HG02885 (cell line): ENCODE results near the gene TFAP2C.

Experiments
- ATAC-seq: cut with Tn5 transposase; IDR thresholded peaks from one replicate; pipeline ENCODE4 v1.9.1; 2021; ENCODE audit warnings: mild to moderate bottlenecking; ENCODE audit not compliant: unreplicated experiment, poor library complexity

The TFAP2C gene

DNA sequence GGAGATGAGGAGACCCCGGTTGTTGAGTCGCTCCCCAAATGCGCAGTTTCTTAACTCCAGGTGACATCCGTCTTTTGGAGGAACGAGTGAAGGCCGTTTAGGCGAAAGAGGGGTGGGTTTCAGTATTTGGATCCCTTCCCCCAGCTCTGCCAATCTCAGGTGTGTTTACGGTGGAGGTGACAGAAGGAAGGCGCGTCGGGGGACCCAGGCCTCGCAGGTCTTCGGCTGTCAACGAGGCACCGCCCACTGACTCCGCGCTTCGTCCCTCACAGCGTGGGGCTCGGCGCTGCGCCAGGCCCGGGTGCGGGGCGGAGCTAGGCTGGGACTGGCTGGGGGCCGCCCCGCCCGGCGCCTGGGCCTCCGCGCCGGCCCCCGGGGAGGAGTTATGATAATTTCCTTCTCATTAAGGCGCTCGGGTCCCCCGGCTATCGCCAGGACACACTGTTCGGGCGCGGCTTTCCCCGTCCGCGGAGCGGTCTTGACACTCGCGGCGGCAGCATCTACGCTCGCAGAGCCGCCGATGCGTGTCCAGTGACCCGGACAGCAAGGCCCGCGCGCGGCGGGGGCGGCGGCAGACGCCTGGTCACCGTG lies at the start of gene TFAP2C:
TSS of gene TFAP2C (plus strand) at position 434 of the 591 bp plus-strand sequence. CDS start 239 bp downstream, outside the sequence.
- no peak for ATAC-seq

DNA sequence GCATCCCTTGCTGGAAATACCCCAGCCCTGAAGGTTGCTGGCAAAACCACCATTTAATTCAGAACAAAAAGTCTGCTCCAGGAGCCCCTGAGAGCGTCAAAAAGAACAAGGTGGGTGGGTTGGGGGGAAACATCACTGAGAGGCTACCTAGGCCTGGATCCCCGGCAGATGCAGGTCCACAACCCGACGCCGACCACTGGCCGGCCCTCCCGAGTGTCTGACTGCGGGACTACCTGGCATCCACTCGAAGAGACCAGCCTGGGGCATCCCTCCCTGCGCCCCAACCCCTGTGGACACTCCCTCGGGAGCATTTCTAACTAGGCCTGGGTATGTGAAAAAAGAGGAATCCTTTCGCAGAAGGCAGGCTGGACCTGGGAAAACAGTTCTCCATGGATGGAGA lies 48.9 kb upstream of the TFAP2C start:
- no peak for ATAC-seq

DNA sequence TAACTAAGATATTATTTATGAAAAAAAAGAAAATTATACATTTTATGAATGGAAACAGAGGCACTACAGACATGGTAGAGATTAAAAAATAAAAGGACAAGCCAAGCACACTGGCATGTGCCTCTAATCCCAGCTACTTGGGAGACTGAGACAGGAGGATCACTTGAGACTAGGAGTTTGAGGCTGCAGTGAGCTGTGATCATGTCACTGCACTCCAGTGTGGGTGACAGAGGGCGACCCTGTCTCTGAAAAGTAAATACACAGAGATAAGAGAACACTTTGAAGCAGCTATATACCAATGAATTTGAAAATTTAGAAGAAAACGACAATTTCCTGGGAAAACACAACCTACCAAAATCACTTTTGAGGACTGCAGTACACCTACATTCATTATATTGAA lies 47.4 kb upstream of the TFAP2C start:
- ATAC-seq = no peak

DNA sequence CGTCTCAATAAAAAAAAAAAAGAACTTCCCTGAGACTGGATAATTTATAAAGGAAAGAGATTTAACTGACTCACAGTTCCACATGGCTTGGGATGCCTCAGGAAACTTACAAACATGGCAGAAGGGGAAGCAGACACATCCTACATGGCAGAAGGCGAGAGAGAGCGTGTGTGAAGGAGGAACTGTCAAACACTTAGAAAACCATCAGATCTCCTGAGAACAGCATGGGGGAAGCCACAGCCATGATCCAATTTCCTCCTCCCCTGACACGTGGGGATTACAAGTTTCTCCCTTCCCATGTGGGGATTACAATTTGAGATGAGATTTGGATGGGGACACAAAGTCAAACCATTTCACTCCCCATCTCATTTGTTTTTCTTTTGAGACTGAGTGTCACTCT lies 46.6 kb upstream of the TFAP2C start:
- ATAC-seq = no peak

DNA sequence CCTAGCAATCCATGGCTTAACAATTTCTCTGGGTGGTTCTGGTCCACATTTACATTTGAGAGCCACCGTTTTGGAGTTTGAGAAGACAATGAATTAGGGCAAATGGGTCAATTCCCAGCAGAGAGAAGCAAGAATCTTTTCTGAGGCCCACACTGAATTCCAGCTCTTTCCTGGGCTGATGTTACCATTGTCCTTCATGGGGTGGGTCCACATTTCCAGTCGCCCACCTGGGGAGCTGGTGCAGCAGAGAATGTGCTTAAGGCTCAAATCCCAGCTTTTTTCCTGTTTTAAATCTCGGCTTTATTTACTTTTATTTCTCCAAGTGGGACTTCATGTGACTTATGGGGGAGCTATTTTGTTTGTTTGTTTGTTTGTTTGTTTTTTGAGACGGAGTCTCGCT lies 44.2 kb upstream of the TFAP2C start:
- ATAC-seq = no peak

DNA sequence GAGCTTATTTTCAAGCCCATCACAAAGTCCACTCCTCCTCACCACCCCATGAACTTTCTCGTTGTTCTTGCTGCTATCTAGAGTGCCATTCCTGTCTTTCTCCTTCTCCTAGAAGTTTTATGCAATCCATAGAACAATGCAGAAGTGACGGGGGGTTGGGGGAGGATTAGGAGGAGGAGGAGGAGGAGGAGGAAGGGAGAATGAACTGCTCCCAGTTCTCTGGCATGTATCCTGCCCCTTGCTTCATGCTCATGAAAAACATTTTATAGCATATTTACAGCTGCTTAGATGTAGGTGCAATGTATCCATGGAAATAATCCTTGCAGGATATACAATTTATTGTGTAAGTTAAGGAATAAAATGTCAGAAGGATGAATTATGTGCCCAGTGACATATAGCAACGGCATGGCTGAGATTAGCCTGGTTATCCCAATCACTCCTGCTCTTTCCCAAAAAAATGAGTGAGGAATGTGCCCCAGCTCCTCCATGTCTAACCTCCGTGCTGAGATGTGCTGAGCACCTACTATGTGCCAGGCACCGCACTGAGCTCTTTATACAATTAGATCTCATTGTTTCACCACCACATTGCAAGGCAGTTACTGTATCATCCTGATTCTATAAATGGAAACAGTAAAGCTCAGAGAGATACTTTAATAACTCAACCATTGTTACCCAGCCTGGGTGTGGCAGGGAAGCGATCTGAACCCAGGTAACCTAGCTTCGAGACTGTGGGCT lies 41.6 kb upstream of the TFAP2C start:
- ATAC-seq = no peak

DNA sequence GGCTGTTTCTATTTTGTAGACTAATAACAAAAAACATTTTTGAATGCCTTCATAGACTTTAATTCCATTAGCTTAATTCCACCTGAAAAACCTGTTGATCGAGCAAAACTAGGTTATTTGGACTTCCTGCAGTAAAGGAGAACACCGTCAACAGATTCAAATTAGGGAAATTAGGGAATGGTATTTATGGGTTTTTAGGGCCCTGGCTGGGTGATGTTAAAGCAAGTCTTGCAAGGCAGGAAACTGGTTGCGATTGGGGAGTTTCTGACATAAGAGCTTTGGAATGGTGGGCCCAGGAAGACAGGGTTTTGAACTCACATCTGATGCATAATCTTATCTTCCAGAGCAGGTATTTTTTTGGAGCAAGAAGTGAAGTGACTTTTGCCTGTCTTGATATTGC lies 40.1 kb upstream of the TFAP2C start:
- no peak for ATAC-seq

DNA sequence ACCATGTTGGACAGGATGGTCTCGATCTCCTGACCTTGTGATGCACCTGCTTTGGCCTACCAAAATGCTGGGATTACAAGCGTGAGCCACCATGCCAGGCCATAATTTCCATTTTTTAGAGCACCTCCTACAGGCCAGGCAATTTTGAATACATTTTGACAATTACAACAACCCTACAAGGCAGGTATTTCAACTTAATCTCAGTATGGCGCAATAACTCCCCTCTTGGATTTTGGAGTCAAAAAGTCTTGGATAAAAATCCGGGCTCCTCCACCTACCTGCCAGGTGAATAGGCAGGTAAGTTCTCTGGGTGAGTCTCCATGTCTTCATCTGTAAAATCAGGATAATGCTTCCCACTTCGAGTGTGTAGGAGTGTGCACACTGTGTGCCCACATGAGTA lies 39.5 kb upstream of the TFAP2C start:
- ATAC-seq = no peak

DNA sequence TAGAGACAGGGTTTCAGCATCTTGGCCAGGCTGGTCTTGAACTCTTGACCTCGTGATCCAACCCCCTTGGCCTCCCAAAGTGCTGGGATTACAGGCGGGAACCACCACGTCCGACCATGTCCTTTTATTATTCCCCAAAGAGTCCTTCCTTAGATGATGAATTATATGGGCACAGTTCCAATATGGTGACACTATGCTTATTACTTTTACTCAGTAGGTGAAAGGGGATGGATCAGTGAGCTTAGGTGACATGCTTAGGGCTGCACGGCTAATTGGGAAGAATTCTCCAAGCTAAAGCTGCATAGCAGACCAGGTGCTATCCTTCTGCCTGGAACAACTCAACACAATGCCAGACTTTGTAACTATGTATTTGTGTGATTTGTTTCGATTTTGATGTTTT lies 38.2 kb upstream of the TFAP2C start:
- no peak for ATAC-seq

DNA sequence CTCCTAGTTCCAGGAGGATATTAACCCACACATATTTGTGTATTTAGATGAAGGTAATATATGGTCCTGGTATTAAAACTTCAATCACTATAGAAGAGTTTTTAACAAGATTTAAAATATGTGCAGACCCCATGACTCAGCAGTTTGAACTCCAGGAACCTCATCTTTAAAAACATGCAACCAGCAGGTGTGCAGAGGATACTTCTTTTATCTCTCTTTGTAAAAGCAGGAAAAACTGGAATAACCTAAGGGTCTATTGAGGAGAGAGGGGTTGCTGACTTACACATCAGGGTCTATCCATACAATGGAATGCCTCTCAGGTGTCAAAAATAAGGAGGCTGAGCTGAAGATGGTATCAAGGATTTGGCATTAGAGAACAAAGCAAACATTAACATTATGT lies 36.9 kb upstream of the TFAP2C start:
- no peak for ATAC-seq

DNA sequence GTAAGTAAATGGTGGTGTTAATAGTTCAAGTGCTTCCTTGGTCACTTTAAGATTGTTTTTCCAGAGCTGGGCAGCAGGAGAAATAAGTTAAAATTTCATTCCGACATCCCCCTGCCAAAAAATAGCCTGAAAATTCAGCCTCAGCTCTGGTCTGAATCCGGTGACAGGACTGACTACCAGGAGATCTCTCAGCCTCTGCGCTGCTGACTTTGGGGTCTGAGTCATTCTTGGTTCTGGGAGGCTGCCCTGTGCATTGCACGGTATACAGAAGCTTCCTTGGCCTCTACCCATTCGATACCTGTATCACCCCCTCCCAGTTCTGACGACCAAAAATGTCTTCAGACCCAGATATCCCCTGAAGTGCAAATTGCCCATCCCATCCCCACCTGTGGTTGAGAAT lies 36.3 kb upstream of the TFAP2C start:
- no peak for ATAC-seq

DNA sequence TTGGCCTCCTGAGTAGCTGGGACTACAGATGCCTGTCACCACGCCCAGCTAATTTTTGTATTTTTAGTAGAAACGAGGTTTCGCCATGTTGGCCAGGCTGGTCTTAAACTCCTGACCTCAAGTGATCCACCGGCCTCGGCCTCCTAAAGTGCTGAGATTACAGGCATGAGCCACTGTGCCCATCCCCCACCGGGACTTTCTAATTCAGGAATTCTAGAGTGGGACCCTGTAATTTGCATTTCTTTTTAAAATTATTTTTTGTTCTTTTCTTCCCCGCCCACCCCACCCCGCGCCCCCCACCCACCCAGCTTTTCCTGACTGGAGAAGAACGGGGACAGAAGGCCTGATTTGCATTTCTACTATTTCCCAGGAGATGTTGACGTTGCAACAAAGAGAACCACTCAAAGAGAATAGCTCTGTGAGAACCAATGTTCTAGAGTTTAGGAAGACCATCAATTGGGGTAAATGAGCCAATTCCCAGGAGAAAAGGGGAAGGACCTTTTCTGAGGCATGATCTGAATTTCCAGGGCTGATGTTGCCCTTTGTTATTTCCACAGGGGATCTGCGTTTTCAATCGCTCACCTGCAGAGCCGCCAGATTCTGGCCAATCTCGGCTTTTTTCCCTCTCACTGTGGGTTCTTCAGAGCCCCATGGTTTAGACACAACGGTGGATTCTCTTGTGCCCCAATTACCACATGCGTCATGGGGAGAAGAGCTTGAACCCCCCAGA lies 33.2 kb upstream of the TFAP2C start:
- ATAC-seq = no peak

DNA sequence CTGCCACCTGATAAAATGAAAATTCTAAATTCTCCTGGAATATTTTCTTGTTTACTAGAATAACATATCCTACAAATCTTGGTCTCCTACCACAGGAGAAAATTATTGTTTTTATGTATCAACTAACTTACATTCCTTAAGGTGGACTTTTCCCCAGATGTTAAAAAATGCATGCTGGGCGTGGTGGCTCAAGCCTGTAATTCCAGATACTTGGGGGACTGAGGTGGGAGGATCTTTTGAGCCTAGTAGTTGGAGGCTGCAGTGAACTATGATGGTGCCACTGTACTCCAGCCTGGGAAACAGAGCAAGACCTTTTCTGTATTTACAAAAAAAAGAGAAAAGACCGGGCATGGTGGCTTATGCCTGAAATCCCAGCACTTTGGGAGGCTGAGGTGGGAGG lies 27.9 kb upstream of the TFAP2C start:
- ATAC-seq = no peak

DNA sequence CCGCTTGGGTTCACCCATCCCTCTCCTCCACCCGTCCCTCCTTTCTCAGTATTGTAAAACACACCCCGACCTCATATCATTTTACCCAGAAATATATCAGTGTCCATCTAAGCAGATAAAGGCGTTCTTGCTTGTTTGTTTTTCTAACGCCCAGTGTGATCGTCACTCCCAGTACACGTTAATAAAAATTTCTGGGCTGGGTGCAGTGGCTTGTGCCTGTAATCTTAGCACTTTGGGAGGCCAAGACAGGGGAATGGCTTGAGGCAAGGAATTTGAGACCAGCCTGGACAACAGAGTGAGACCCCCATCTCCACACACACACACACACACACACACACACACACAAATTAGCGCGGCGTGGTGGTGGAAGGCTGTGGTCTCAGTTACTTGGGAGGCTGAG lies 24.4 kb upstream of the TFAP2C start:
- no peak for ATAC-seq

DNA sequence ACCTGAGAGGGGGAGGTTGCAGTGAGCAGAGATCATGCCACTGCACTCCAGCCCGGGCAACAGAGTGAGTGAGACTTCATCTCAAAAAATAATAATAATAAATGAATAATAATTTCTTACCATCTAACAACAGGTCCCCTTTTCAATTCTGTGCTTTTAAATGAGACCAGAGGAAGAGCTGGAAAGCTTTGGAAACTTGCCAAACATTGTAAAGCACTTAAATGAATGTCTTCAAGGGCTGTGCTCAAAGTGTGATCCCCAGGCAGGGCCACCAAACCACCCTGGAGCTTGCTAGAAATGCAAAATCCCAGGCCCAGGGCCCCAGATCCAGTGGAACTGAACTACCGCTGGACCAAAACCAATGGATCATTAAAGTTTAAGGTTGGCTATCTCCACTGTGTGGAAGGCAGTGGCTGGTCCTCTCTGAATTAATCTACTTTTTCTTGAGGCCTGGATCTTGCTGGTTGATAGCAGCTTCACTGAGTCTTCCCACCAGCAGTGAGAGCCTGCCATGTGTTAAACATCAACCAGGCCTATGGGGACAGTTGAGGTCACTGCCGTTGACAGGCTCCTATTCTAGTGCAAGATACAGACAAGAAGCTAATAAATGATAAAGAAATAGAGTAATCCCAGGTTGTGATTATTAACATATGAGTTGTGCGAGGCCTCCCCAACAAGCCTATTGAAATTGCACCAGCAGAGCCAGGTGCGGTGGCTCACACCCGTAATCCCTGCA lies 23.7 kb upstream of the TFAP2C start:
- no peak for ATAC-seq

DNA sequence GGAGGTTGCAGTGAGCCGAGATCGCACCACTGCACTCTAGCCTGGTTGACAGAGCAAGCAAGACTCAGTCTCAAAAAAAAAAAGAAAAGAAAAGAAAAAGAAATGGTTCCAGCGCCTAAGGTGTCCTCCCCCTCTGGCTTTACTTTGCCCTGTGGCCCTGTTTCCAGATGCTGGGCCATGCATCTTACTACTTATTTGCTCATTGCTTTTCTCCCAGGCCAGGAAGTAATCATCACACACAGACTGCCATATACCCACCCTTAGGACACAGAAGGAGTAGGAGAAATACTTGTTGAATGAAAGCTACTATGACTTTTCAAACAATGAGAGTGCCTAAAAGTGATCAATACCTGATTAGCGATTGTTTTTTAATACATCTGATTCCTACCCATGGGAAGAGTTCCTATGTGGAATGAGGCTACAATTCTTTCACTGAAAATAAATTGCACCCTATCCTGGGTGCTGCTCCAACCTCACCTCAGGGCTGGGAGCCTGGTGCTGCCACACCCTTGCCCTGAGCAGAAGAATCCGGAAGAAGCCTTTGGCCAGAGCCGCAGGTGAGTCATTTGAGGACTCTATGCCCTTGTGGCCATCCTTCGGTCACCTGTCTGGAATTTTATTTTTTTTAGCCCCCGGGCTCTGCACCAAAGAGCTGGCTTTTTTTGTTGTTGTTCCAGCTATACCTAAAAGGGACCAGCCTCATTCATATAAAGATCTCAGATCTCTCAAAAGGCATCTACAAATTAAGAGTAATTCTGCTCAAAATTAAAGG lies 22.7 kb upstream of the TFAP2C start:
- no peak for ATAC-seq

DNA sequence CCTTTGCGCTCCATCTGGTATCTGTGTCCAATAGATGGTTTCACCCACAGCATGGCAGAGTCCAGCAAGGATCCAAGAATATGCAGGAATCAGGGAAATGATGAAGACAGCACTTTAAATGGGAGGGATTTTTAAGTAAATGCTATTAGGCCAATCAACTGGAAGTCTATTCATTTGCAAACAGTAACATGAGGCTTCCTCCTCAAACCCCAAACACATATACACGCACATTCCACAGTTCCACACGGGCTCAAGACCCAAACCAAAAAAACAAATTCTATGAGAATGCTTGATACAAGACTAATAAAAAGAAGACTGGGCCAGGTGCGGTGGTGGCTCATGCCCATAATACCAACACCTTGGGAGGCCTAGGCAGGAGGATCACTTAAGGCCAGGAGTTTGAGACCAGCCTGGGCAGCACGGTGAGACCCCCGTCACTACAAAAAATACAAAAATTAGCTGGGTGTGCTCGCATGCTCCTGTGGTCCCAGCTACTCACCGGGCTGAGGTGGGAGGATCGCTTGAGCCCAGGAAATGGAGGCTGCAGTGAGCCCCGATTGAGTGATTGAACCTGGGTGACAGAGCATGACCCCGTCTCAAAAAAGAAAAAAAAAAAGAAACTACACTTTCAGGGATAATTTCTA lies 21.9 kb upstream of the TFAP2C start:
- no peak for ATAC-seq

DNA sequence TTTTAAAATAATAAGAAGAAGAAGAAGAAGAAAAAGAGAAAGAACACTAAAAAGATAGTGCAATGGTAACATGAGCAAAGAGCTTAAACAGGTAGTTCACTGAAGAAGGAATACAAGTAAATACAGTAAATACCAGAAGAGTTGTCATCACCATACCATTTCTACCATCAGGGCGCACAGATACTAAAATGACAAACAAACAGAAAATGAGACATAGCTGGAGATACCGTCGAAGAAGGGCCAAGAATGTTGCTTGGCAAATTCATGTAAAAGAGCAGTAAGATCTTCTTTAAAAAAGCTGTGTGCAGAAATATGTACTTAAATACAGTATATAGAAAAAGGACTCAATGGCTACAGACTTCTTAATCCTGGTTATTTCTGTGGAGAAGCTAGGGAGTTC lies 20.7 kb upstream of the TFAP2C start:
- ATAC-seq = no peak

DNA sequence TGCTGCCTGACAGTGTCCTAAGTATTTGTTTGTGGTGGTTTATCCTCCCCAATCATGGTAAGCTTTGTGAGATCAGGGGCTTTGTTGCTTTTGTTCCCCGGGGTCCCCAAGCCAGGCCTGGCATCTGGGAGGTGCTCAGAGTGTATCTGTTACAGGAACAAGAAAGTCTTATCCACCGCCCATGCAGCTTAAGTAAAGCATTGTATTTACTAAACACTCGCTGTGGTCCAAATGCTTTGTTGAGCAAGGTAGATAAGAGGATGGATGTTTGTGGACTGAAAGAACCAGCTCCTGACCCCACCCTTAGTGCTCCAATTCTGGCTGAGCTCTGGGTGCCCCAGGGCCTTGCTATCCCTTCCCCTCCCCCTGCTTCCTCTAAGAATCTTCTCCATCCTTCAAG lies 19.8 kb upstream of the TFAP2C start:
- ATAC-seq = no peak

DNA sequence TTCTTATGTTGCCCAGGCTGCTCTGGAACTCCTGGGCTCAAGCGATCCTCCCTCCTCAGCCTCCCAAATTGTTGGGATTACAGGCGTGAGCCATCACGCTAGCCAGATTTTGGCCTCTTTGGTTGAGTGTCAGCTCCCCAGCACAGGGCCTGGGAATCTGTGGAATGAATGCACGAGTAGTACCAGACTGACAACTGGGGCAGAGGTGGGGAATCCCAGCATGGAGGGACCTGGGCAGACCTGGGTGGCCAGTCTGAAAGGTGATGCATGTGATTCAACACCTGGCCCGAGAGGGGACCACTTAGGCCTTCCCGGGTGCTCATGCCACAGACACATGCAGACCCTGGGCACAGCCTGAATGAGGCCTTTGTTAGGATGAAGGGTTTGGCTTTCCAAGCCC lies 19.0 kb upstream of the TFAP2C start:
- ATAC-seq = no peak
